Measurements from ENCODE around the gene TOR4A. TPM values are rescaled to one million over a fixed set of nuclear protein-coding genes. Genes with fewer than 3 reads are reported as not detected.

Gene TOR4A
- total and polyA plus RNA-seq, 7 donors: 3.8 to 33.0 (median 4.3) TPM

- Histone ChIP-seq H3K4me3 (peak overlapping the region in 2 of 4 donors; percentile 39 to 44), H3K27ac (peak overlapping the region in 3 of 4 donors; percentile 64 to 70 (median 66))
- 10 to 49% methylated on average over 16 of the region's 16 CpGs for WGBS, 2 donors
Measured at GRCh38 chr9:137299938-137300337, 22.4 kb downstream of the TOR4A start.

GRCh38 chr9:137300567-137301080 lies 23.1 kb downstream of the TOR4A start:
- DNase-seq: no peak
- Histone ChIP-seq H3K27ac (peak overlapping the region; percentile 60 to 70 (median 65)), H3K4me1 (peaks cover 0 to 55% (median 48%) of the 10 kb centered on the region in 4 donors)

More at GRCh38 chr9:137299938-137300337, 22.4 kb downstream of the TOR4A start:
- peaks cover 73 to 94% (median 90%) of the 10 kb centered on the region in 3 donors for H3K27me3 ChIP-seq
- no peak for DNase-seq
- TF ChIP-seq POLR2A (IDR thresholded peaks at IDR 0.05) (no peak), POLR2AphosphoS5 (IDR thresholded peaks at IDR 0.05) (peak in 1 of 4 donors; percentile 11)
- peaks cover 0 to 52% (median 48%) of the 10 kb centered on the region in 4 donors for H3K4me1 ChIP-seq
- H3K36me3 ChIP-seq: no peaks in the 10 kb centered on the region
- intact Hi-C loops (cut with DNase I): loop anchor here (5.0 to 10.0 kb wide), 2 partner anchors 107 to 225 kb away; no protein-coding TSS in a partner anchor
- no peaks in the 10 kb centered on the region for H3K9me3 ChIP-seq

DNA sequence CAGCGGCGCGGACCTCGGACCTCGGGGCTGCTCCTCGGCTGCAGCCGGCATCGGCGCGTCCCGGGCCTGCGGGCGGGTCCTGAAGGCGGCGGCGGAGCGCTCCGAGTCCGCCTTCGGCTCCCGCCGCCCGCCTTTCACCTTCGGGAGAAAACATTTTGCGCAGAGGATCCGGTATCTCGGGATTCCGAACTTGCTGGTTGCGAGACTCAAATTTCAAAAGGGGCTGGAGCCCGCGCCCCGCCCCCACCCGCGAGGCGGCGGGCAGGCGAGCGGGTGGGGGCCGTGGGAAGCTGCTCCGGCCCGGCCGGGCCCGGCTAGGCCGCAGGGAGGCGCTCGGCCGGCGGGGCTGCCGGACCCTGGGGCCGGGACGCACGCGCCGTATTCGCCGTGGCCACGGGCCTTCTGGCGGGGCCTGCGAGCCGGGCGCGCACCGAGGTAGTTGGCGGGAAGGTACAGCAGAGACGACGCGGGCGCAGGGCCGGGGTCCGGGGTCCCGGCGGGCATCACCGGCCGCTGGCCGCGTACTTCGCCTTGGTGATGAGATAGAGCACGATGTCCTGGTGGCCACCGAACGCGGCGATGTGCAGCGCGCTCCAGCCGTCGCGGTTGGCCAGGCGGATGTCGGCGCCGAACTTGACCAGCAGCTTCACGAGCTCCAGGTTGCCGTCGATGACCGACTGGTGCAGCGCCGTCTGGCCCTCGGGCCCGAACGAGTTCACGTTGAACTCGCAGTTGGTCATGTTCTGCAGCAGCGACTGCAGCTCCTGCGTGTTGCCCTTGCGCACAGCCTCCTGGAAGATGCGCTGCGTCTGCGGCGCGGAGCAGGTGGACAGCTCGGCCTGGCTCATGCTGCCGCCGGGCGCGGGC lies 23.8 kb downstream of the TOR4A start:
- no peak for DNase-seq
- Histone ChIP-seq H3K27me3 (peaks cover 74 to 94% (median 91%) of the 10 kb centered on the region in 3 donors), H3K9me3 (no peaks in the 10 kb centered on the region), H3K4me1 (peaks cover 0 to 57% (median 48%) of the 10 kb centered on the region in 4 donors), H3K27ac (peak overlapping the region; percentile 60 to 70 (median 65)), H3K36me3 (no peaks in the 10 kb centered on the region), H3K4me3 (peak overlapping the region; percentile 14 to 44 (median 39))
- TF ChIP-seq POLR2AphosphoS5 (IDR thresholded peaks at IDR 0.05) (peak in 1 of 4 donors; percentile 6), EP300 (IDR thresholded peaks at IDR 0.05) (no peak)
- intact Hi-C loops (cut with DNase I): no loop called here
- 1% methylated on average over 115 of the region's 115 CpGs for WGBS, 2 donors

More at GRCh38 chr9:137300567-137301080, 23.1 kb downstream of the TOR4A start:
- Histone ChIP-seq H3K4me3 (peak overlapping the region in 3 of 4 donors; percentile 39 to 44 (median 39)), H3K36me3 (no peaks in the 10 kb centered on the region), H3K9me3 (no peaks in the 10 kb centered on the region), H3K27me3 (peaks cover 74 to 94% (median 91%) of the 10 kb centered on the region in 3 donors)
- TF ChIP-seq EP300 (IDR thresholded peaks at IDR 0.05) (no peak), POLR2AphosphoS5 (IDR thresholded peaks at IDR 0.05) (no peak), POLR2A (IDR thresholded peaks at IDR 0.05) (no peak)
- TF ChIP-seq, protein P1, sequence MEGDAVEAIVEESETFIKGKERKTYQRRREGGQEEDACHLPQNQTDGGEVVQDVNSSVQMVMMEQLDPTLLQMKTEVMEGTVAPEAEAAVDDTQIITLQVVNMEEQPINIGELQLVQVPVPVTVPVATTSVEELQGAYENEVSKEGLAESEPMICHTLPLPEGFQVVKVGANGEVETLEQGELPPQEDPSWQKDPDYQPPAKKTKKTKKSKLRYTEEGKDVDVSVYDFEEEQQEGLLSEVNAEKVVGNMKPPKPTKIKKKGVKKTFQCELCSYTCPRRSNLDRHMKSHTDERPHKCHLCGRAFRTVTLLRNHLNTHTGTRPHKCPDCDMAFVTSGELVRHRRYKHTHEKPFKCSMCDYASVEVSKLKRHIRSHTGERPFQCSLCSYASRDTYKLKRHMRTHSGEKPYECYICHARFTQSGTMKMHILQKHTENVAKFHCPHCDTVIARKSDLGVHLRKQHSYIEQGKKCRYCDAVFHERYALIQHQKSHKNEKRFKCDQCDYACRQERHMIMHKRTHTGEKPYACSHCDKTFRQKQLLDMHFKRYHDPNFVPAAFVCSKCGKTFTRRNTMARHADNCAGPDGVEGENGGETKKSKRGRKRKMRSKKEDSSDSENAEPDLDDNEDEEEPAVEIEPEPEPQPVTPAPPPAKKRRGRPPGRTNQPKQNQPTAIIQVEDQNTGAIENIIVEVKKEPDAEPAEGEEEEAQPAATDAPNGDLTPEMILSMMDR (IDR thresholded peaks at IDR 0.05): no peak
- intact Hi-C loops (cut with DNase I): no loop called here
- 1 to 3% methylated on average over 25 of the region's 25 CpGs for WGBS, 2 donors

GRCh38 chr9:137302118-137302448 lies 24.6 kb downstream of the TOR4A start, which contains the start of gene NRARP:
TSS of gene NRARP (minus strand) at chr9:137302271. CDS start at chr9:137301928, 343 bp downstream.
- H3K9me3 ChIP-seq: no peaks in the 10 kb centered on the region
- peaks cover 72 to 94% (median 91%) of the 10 kb centered on the region in 3 donors for H3K27me3 ChIP-seq
- intact Hi-C loops (cut with DNase I): no loop called here
- no peaks in the 10 kb centered on the region for H3K36me3 ChIP-seq
- DNase-seq: peak; percentile 88
- TF ChIP-seq EP300 (IDR thresholded peaks at IDR 0.05) (no peak), POLR2AphosphoS5 (IDR thresholded peaks at IDR 0.05) (peak; percentile 28 to 74 (median 70))
- H3K27ac ChIP-seq: peak within 1 kb of the TSS; percentile 63 to 77 (median 68)
- peaks cover 0 to 59% (median 52%) of the 10 kb centered on the region in 4 donors for H3K4me1 ChIP-seq
- peak within 1 kb of the TSS; percentile 19 to 50 (median 41) for H3K4me3 ChIP-seq
- WGBS, 2 donors: 1% methylated on average over 60 of the region's 60 CpGs

- Histone ChIP-seq H3K36me3 (no peaks in the 10 kb centered on the region), H3K9me3 (no peaks in the 10 kb centered on the region), H3K4me1 (peaks cover 0 to 63% (median 54%) of the 10 kb centered on the region in 4 donors), H3K4me3 (peak overlapping the region; percentile 19 to 50 (median 38)), H3K27ac (peak overlapping the region; percentile 63 to 77 (median 66)), H3K27me3 (peaks cover 72 to 94% (median 91%) of the 10 kb centered on the region in 3 donors)
- no peak for TF ChIP-seq POLR2A (IDR thresholded peaks at IDR 0.05)
- TF ChIP-seq, protein P1 (IDR thresholded peaks at IDR 0.05): peak in 3 of 4 experiments; percentile 18 to 22 (median 19)
- no peak for TF ChIP-seq EP300 (IDR thresholded peaks at IDR 0.05)
- no peak for TF ChIP-seq POLR2AphosphoS5 (IDR thresholded peaks at IDR 0.05)
- peak; percentile 66 for DNase-seq
- WGBS, 2 donors: 2 to 6% methylated on average over 78 of the region's 78 CpGs
- intact Hi-C loops (cut with DNase I): no loop called here
Measured at GRCh38 chr9:137302449-137303150, 25.1 kb downstream of the TOR4A start.
